AG04450 (cell line): ENCODE data around the gene MAP4K1. TPM values are rescaled to one million over a fixed set of nuclear protein-coding genes. Genes with fewer than 3 reads are reported as not detected.
"Not testable (repeated sequence)": the region's sequence is repeated elsewhere in the genome, so short reads cannot be mapped to it uniquely, and the experiment has no call there.

Experiments
- CTCF ChIA-PET: fragments of 300-600, 350-600 bp; formaldehyde crosslinking; extraction: SDS; loops from one replicate; lab custom pipeline; 2022; ENCODE audit warnings: antibody characterized with exemption, inconsistent platforms; lab: Charles Lee
- POLR2A ChIA-PET: fragments of 350-600 bp; formaldehyde crosslinking; extraction: SDS; loops from one replicate; lab custom pipeline; 2021; ENCODE audit warnings: antibody characterized with exemption, inconsistent platforms; lab: Yijun Ruan, JAX
- DNase-seq: peaks from one replicate; pipeline ENCODE4 v3.0.0-alpha.2; 2011; ENCODE audit warnings: low read depth, low spot score
- H3K27ac ChIP-seq: one replicate; pipeline ENCODE4 v1.5.1; 2012; ENCODE audit warnings: low read depth, low read length, control low read depth
- H3K27me3 ChIP-seq: one replicate; pipeline ENCODE4 v1.6.0; 2012; ENCODE audit warnings: low read length; ENCODE audit not compliant: control insufficient read depth, insufficient read depth
- H3K4me3 ChIP-seq: 2 replicates; pipeline ENCODE4 v1.5.1; 2011; ENCODE audit warnings: mild to moderate bottlenecking, low read depth, low read length, control low read depth
- H3K9me3 ChIP-seq: 2 replicates; pipeline ENCODE4 v1.5.1; 2012; ENCODE audit warnings: low read length; ENCODE audit not compliant: control insufficient read depth, insufficient read depth
- polyA plus RNA-seq: library from polyadenylated mRNA; depleted of rRNA; stranded (reverse); fragments of >200 nt; gene quantifications from 2 replicates; pipeline ENCODE4 v1.2.3, GENCODE V29; 2011
- TF ChIP-seq, protein P1 (sequence below): IDR thresholded peaks from 2 replicates; pipeline ENCODE4 v1.5.1; 2011; ENCODE audit warnings: low read depth, low read length, control low read depth, inconsistent platforms

The MAP4K1 gene
- polyA plus RNA-seq, 1 experiment = 0.09 TPM

DNA sequence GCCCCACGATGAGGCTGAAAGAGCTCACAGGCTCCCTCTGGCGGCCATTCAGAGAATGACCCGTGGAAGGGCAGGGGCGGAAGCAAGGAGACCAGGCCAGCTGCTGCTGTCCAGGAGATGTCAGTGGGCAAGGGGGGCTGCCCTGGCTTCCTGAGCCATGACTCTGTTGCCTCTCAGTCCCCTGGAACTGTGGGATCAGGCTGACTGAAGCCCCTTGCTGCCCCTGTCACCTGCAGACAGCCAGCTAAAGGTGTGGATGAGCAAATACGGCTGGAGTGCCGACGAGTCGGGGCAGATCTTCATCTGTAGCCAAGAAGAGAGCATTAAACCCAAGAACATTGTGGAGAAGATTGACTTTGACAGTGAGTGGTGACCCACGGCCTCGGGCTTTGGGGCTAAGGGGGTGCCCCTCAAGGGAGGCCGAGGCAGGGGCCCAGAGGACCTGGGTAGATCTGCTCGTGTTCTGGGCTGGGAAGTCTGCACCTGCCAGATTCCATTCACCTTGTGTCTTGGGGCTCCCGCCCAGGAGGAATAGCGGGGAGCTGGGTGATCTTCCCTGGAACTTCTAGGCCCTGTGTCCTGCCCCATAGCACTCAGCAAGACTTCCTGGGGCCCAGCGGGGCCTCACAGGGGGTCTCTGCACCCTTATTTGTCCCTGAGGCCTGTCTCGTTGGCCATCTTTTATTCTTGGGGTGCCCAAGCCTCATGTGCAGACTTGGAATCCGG is 17.2 kb upstream of the MAP4K1 start:
- peak; percentile 38 for DNase-seq
- TF ChIP-seq, protein P1, sequence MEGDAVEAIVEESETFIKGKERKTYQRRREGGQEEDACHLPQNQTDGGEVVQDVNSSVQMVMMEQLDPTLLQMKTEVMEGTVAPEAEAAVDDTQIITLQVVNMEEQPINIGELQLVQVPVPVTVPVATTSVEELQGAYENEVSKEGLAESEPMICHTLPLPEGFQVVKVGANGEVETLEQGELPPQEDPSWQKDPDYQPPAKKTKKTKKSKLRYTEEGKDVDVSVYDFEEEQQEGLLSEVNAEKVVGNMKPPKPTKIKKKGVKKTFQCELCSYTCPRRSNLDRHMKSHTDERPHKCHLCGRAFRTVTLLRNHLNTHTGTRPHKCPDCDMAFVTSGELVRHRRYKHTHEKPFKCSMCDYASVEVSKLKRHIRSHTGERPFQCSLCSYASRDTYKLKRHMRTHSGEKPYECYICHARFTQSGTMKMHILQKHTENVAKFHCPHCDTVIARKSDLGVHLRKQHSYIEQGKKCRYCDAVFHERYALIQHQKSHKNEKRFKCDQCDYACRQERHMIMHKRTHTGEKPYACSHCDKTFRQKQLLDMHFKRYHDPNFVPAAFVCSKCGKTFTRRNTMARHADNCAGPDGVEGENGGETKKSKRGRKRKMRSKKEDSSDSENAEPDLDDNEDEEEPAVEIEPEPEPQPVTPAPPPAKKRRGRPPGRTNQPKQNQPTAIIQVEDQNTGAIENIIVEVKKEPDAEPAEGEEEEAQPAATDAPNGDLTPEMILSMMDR = peak; percentile 94
- POLR2A ChIA-PET = interaction anchor here (0.5 to 1.2 kb wide), 3 partner anchors 16 to 502 kb away, joined by 3 to 5 read pairs (median 4); partner anchors contain the start of gene EIF3K
- Histone ChIP-seq H3K9me3 (no peaks in the 10 kb centered on the region), H3K4me3 (no peak overlapping the region), H3K27ac (peak overlapping the region; percentile 31), H3K27me3 (no peaks in the 10 kb centered on the region)
- CTCF ChIA-PET = interaction anchor here (0.5 to 4.8 kb wide), 28 partner anchors 9 to 730 kb away, joined by 3 to 67 read pairs (median 5); partner anchors contain the start of genes ACTN4, EIF3K, FAM98C and MAP4K1

DNA sequence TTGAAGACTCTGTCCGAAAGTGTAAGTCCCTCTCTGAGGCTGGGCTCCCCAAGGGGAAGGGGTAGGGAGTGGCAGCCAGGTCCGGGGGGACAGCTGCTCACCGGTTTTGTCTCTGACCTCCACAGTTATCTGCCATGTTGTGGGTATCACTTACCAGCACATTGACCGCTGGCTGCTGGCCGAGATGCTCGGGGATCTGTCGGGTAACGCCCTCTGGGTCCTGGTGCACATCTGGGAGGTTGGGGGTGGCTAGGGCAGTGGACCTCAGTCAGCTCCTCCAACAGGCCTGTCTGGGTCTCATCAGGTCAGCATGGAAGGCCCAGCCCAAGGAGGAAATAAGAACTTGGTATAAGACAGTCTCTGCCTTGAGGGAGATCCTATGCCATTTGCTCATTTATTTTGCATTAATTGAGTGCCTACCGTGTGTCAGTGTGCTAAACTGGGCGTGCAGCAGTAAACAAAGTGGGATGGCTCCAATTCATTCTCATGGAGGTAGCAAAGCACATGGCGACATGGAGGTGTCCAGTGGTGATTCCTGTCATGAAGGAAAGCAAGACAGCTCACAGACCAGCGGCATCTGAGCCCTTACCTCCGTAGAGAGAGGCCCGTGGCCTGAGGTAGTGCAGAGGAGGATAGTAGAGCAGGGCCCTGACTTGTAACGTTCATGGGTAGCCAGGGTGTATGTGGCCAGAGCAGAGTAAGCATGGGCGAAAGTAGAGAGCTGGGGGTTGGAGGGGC is 14.9 kb upstream of the MAP4K1 start:
- Histone ChIP-seq H3K9me3 (no peaks in the 10 kb centered on the region), H3K27ac (no peak overlapping the region), H3K4me3 (no peak overlapping the region), H3K27me3 (no peaks in the 10 kb centered on the region)
- no peak for DNase-seq
- TF ChIP-seq, protein P1 = no peak
- CTCF ChIA-PET = interaction anchor here (3.8 to 4.8 kb wide), 2 partner anchors 118 to 229 kb away, joined by 24 to 67 read pairs; partner anchors contain the start of gene FAM98C
- POLR2A ChIA-PET = no interaction called here

DNA sequence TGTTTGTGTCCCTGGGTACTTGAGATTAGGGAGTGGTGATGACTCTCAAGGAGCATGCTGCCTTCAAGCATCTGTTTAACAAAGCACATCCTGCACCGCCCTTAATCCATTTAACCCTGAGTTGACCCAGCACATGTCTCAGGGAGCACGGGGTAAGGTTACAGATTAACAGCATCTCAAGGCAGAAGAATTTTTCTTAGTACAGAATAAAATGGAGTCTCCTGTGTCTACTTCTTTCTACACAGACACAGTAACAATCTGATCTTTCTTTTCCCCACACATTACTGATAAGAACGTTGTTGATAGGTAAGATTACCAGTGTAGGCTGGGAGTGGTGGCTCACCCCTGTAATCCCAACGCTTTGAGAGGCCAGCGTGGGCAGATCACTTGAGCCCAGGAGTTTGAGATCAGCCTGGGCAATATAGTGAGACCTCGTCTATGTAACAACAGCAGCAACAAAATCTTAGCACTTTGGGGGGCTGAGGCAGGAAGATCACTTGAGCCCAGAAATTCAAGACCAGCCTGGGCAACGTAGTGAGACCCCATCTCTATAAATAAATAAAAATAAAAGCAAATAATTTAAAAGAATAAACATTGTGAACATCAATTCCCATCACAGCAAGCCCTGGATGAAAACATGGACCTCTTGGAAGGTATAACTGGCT is 14.2 kb upstream of the MAP4K1 start:
- CTCF ChIA-PET = interaction anchor here (3.8 kb wide), 1 partner anchor 118 kb away, joined by 24 read pairs; no protein-coding TSS in a partner anchor

DNA sequence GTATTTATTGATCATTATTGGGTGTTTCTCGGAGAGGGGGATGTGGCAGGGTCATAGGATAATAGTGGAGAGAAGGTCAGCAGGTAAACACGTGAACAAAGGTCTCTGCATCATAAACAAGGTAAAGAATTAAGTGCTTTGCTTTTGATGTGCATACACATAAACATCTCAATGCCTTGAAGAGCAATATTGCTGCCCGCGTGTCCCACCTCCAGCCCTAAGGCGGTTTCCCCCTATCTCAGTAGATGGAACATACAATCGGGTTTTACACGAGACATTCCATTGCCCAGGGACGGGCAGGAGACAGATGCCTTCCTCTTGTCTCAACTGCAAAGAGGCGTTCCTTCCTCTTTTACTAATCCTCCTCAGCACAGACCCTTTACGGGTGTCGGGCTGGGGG is 13.5 kb upstream of the MAP4K1 start:
- DNase-seq, H3K27me3 ChIP-seq, H3K27ac ChIP-seq, CTCF ChIA-PET, H3K9me3 ChIP-seq, POLR2A ChIA-PET, H3K4me3 ChIP-seq: not testable (repeated sequence)

More for the DNA sequence above, 14.2 kb upstream of the MAP4K1 start:
- H3K9me3 ChIP-seq, H3K4me3 ChIP-seq, H3K27ac ChIP-seq, POLR2A ChIA-PET, DNase-seq, H3K27me3 ChIP-seq: not testable (repeated sequence)

DNA sequence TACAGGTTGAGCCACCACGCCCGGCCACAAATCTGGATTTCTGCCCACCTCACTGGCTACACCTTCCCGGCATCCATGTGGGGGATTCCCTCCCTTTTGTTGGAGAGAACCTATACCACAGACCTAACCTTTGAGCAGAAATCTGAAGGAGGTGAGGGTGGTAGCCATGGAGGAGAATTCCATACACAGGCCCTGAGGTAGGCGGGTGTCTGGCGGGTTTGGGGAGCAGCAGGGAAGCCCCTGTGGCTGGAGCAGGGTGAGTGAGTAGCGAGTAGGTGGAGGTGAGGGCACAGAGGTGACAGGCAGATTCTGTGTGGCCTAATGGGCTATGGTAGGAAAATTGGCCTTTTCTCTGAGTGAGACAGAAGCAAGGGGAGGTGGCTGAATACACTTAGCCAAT is 11.8 kb upstream of the MAP4K1 start:
- ChIA-PET CTCF (interaction anchor here (1.7 kb wide), 1 partner anchor 226 kb away, joined by 4 read pairs; the partner anchor contains the start of gene FAM98C), POLR2A (interaction anchor here (0.6 kb wide), 2 partner anchors 8 to 218 kb away, joined by 3 to 4 read pairs; no protein-coding TSS in a partner anchor)

More for the DNA sequence above, 11.8 kb upstream of the MAP4K1 start:
- DNase-seq = no peak
- TF ChIP-seq, protein P1 = no peak
- Histone ChIP-seq H3K27ac (no peak overlapping the region), H3K4me3 (no peak overlapping the region), H3K9me3 (no peaks in the 10 kb centered on the region), H3K27me3 (no peaks in the 10 kb centered on the region)
